Peyer's patch (tissue), 4 donors: Measurements from ENCODE around the gene HAP1.

Experiments
- POLR2A ChIP-seq, 2 donors: fragments of 450-650 bp; IDR thresholded peaks; one replicate each; pipeline ENCODE4 v1.5.1; 2017; ENCODE audit warnings: antibody characterized with exemption in 2 of 2, mild to moderate bottlenecking in 2 of 2, moderate library complexity in 2 of 2
- TF ChIP-seq, protein P1 (sequence below), 6 experiments: fragments of 450-650 bp in 4 of 6; fragments of 200-600 bp in 2 of 6; sonication (generic) in 1 of 6; IDR thresholded peaks; one replicate each; pipeline ENCODE4 v1.5.1; 2017 to 2019; ENCODE audit warnings: antibody characterized with exemption in 6 of 6, mild to moderate bottlenecking in 3 of 6, moderate library complexity in 1 of 6

DNA sequence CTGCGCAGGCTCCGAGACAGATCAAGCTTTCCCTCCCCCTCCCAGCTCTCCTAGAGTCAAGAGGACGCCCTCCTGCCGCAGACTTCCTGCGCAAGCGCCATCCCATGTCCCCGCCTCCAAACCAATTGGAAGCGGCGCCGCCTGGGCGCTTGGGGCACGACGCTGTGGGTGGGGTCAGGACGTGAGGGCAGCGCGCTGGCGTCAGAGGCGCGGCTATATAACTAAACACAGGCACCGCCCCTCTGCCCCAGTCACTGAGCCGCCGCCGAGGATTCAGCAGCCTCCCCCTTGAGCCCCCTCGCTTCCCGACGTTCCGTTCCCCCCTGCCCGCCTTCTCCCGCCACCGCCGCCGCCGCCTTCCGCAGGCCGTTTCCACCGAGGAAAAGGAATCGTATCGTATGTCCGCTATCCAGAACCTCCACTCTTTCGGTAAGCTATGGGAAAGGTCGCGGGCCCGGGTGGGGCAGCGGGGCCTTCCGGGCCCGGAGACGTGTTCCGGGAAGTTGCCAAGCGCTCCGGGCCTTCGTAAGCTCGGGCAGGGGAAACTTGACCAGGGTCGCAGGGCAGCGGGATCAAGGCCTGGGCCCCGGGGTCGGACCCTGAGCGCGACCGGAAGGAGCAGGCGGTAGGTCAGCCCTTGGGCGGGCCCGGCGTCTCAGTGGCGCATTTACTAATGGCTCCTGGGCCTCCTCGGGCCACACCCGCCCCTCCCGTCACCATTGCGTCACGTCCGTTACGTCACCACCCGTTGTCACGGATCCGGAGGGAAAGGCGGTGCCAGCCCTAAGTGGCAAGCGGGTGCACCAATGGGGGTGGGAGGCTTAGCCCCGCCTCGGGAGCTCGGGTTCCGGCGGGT lies 45.6 kb downstream of the HAP1 start, which contains the start of gene EIF1:
- TF ChIP-seq, protein P1, sequence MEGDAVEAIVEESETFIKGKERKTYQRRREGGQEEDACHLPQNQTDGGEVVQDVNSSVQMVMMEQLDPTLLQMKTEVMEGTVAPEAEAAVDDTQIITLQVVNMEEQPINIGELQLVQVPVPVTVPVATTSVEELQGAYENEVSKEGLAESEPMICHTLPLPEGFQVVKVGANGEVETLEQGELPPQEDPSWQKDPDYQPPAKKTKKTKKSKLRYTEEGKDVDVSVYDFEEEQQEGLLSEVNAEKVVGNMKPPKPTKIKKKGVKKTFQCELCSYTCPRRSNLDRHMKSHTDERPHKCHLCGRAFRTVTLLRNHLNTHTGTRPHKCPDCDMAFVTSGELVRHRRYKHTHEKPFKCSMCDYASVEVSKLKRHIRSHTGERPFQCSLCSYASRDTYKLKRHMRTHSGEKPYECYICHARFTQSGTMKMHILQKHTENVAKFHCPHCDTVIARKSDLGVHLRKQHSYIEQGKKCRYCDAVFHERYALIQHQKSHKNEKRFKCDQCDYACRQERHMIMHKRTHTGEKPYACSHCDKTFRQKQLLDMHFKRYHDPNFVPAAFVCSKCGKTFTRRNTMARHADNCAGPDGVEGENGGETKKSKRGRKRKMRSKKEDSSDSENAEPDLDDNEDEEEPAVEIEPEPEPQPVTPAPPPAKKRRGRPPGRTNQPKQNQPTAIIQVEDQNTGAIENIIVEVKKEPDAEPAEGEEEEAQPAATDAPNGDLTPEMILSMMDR (IDR thresholded peaks at IDR 0.05): no peak
- peak; percentile 100 for TF ChIP-seq POLR2A (IDR thresholded peaks at IDR 0.05)
